Measurements from ENCODE around the gene CLINT1.

CLINT1 gene

DNA sequence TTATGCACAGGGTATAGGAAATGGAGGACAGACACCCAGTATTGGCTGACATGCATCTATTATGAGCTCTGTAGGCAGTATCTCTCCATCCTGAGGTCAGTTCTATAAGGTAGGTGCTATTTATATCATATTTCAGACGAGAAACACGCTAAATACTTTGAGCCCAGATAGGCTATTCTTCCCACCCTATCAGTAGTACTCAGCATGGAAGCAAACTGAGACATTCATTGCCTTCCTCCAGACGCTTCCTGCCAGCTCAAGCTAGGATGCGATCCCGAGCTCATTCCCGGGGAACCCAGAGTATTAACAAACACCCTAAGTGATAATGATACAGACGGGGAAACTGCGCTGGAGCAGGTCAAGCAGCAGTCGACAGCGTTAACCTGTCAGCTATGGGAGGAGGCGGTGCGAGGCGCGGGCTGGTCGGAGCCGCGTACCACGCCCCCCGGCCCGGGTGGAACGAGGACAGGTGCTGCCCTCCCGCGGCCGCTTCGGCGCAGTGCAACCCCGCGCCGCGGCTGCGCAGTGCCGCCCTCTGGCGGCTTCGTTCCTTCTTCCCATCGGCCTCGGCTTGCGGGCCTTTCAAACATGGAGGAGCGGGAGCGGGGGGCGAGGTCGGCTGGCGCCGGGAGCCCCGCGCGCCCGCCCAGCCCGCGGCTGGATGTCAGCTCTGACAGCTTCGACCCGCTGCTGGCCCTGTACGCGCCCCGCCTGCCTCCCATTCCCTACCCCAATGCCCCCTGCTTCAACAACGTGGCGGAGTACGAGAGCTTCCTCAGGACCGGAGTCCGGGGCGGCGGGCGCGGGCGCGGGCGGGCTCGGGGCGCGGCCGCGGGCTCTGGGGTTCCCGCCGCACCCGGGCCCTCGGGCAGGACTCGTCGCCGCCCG, 115.5 kb downstream of the CLINT1 start, which contains the start of gene LSM11:
Gene LSM11 (plus strand): TSS at position 550 of the 888 bp plus-strand sequence. CDS start 39 bp downstream, at position 589.
- H3K27me3 ChIP-seq (ENCODE audit: control insufficient read depth in 1 of 2, insufficient read depth in 2 of 2, low read length in 2 of 2) = no peaks in the 10 kb centered on the region
- H3K36me3 ChIP-seq (ENCODE audit: control insufficient read depth in 2 of 2, insufficient read depth in 2 of 2, low read length in 2 of 2) = peaks cover 8 to 12% of the 10 kb centered on the region in 2 donors
- H3K4me1 ChIP-seq (ENCODE audit: control insufficient read depth, insufficient read depth, low read length) = peaks cover 16% of the 10 kb centered on the region
- peak within 1 kb of the TSS; percentile 53 for H3K27ac ChIP-seq (ENCODE audit: low read length)
- peak within 1 kb of the TSS; percentile 83 to 87 for H3K9ac ChIP-seq (ENCODE audit: low read length in 2 of 2)
- peak within 1 kb of the TSS; percentile 84 to 91 for H3K4me3 ChIP-seq (ENCODE audit: low read length in 2 of 2)
- no peaks in the 10 kb centered on the region for H3K9me3 ChIP-seq (ENCODE audit: control insufficient read depth in 2 of 2, low read length in 2 of 2)

DNA sequence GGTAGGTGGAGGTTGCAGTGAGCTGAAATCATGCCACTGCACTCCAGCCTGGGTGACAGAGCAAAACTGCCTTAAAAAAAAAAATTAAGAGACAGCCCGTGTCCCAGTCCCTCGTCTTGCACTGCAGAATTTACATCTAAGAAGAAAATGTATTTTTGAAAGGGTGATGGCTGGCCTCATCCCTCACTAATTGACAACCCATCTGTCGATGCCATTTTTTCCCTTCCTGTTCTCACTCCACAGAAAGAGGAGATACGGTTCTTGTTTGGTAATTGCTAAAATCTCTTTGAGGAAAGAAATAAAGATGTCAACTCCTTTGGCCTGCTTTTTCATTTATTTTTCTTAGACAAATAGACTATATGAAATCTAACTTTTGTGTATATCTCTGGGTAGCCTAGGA, 117.8 kb downstream of the CLINT1 start:
- Histone ChIP-seq H3K9me3 (ENCODE audit: control insufficient read depth in 2 of 2, low read length in 2 of 2) (no peaks in the 10 kb centered on the region), H3K27me3 (ENCODE audit: control insufficient read depth in 1 of 2, insufficient read depth in 2 of 2, low read length in 2 of 2) (no peaks in the 10 kb centered on the region), H3K9ac (ENCODE audit: low read length in 2 of 2) (no peak overlapping the region), H3K27ac (ENCODE audit: low read length) (no peak overlapping the region), H3K4me1 (ENCODE audit: control insufficient read depth, insufficient read depth, low read length) (peaks cover 13% of the 10 kb centered on the region), H3K4me3 (ENCODE audit: low read length in 2 of 2) (no peak overlapping the region), H3K36me3 (ENCODE audit: control insufficient read depth in 2 of 2, insufficient read depth in 2 of 2, low read length in 2 of 2) (peaks cover 10 to 16% of the 10 kb centered on the region in 2 donors)

DNA sequence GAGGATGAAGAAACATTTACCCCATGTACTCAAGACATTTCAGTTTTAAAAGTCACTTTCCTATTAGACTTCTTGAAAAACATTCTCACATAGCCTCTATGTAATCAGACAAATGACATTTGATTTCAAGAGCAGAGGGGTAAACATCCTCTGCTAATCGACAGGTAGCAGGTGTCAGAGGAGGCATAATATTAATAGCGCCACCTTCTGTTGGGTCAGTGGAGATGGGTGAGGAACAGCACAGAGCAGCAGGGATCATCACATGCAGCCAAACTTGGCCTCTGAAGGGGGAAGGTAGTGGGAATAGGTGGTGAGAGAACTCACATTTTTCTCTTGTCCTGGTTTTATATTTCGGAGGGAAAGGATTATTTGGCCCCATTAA, 118.7 kb downstream of the CLINT1 start:
- H3K4me3 ChIP-seq (ENCODE audit: low read length in 2 of 2) = no peak overlapping the region
- no peak overlapping the region for H3K9ac ChIP-seq (ENCODE audit: low read length in 2 of 2)
- no peaks in the 10 kb centered on the region for H3K27me3 ChIP-seq (ENCODE audit: control insufficient read depth in 1 of 2, insufficient read depth in 2 of 2, low read length in 2 of 2)
- peaks cover 11 to 16% of the 10 kb centered on the region in 2 donors for H3K36me3 ChIP-seq (ENCODE audit: control insufficient read depth in 2 of 2, insufficient read depth in 2 of 2, low read length in 2 of 2)
- no peaks in the 10 kb centered on the region for H3K9me3 ChIP-seq (ENCODE audit: control insufficient read depth in 2 of 2, low read length in 2 of 2)
- H3K4me1 ChIP-seq (ENCODE audit: control insufficient read depth, insufficient read depth, low read length) = peaks cover 12% of the 10 kb centered on the region
- no peak overlapping the region for H3K27ac ChIP-seq (ENCODE audit: low read length)

DNA sequence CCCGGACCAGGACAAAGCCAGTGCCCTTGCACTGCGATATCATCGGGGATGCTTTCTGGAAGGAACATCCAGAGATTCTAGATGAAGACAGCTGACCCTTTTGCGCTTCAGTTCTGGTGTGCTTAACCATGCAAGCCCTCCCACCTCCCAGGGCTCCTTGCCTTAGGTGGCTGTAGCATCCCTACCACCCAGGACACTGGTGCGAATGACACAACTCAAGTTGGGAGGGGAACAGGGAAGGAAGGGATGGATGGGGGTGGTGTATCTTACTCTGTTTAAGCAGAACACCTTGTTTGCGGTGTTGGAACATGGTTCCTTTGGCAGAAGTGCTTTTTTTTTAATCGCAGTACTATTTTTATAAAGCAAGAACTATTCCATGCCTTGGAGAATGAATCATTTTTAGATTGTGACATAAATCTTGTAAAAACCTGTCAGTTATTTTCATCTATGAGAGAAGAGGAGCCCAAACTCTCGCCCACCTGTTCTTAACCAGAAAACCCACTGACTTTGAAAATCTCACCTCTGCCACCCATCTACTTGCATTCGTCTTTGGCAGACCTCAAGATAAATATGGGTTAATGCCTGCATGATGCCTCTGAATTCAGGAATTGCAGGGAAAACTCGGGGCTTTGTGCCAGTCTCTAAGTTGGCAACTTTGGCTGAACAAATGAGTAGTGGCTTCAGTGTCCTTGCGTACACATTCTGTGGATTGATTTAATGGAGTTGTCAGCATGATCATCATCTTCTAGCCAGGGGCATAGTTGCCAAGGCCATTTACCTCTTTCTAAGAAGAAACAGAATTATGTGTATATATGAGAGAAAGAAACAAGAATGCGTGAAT, 119.3 kb downstream of the CLINT1 start:
- peaks cover 14 to 19% of the 10 kb centered on the region in 2 donors for H3K36me3 ChIP-seq (ENCODE audit: control insufficient read depth in 2 of 2, insufficient read depth in 2 of 2, low read length in 2 of 2)
- no peak overlapping the region for H3K9ac ChIP-seq (ENCODE audit: low read length in 2 of 2)
- H3K27ac ChIP-seq (ENCODE audit: low read length) = no peak overlapping the region
- H3K9me3 ChIP-seq (ENCODE audit: control insufficient read depth in 2 of 2, low read length in 2 of 2) = no peaks in the 10 kb centered on the region
- H3K4me1 ChIP-seq (ENCODE audit: control insufficient read depth, insufficient read depth, low read length) = peaks cover 6% of the 10 kb centered on the region
- no peaks in the 10 kb centered on the region for H3K27me3 ChIP-seq (ENCODE audit: control insufficient read depth in 1 of 2, insufficient read depth in 2 of 2, low read length in 2 of 2)
- no peak overlapping the region for H3K4me3 ChIP-seq (ENCODE audit: low read length in 2 of 2)

DNA sequence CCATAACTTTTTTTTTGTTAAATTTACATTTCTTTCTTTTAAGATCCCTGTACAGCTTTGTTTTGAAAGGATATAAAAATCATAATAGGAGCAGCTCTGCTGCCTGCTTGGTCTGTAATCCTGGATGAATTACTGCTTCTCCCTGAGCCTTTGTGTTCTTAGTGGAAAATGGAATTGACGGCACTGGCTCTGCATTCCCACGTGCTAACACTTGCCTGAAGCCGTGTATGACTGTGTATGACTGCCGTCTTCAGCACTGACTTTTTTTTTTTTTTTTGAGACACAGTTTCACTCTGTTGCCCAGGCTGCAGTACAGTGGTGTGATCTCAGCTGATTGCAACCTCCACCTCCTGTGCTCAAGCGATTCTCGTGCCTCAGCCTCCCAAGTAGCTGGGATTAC, 123.0 kb downstream of the CLINT1 start:
- Histone ChIP-seq H3K9ac (ENCODE audit: low read length in 2 of 2) (no peak overlapping the region), H3K36me3 (ENCODE audit: control insufficient read depth in 2 of 2, insufficient read depth in 2 of 2, low read length in 2 of 2) (peaks cover 22 to 23% of the 10 kb centered on the region in 2 donors), H3K4me3 (ENCODE audit: low read length in 2 of 2) (no peak overlapping the region), H3K4me1 (ENCODE audit: control insufficient read depth, insufficient read depth, low read length) (peaks cover 4% of the 10 kb centered on the region), H3K27me3 (ENCODE audit: control insufficient read depth in 1 of 2, insufficient read depth in 2 of 2, low read length in 2 of 2) (no peaks in the 10 kb centered on the region), H3K9me3 (ENCODE audit: control insufficient read depth in 2 of 2, low read length in 2 of 2) (no peaks in the 10 kb centered on the region), H3K27ac (ENCODE audit: low read length) (no peak overlapping the region)

Data from stomach smooth muscle (tissue), 2 donors.